ENCODE results near the gene IGF1. TPM values are rescaled to one million over a fixed set of nuclear protein-coding genes. Genes with fewer than 3 reads are reported as not detected.

The IGF1 gene
- total RNA-seq, 8 experiments from 2014 or later = 0.14 to 4.7 (median 0.76) TPM; not detected in 1

- H3K4me3 ChIP-seq = no peak overlapping the region
These were observed 69.9 kb downstream of the IGF1 start for GRCh38 chr12:102410511-102410910.

GRCh38 chr12:102408487-102409297 is 71.7 kb downstream of the IGF1 start:
- no peak overlapping the region for H3K27ac ChIP-seq
- H3K4me3 ChIP-seq = no peak overlapping the region
- H3K4me1 ChIP-seq (replicated peaks in 1 of 2) = peaks cover 5 to 9% of the 10 kb centered on the region in 2 donors
- 18 to 84% (median 56%) methylated on average over 1 to 4 of the region's 4 CpGs; no CpG with 5 or more reads in 1 of the 10 experiments for WGBS, 10 experiments
- in situ Hi-C loops (cut with MboI; ENCODE audit: low pct_unique_long_range_greater_than_20kb in 2 of 9, low sequenced_read_pairs in 9 of 9, unreplicated experiment in 9 of 9) = no loop called here
- ATAC-seq (replicated peaks in 6 of 8) = peak in 1 of 8 experiments; percentile 10

More at GRCh38 chr12:102410511-102410910, 69.9 kb downstream of the IGF1 start:
- peak in 2 of 8 experiments; percentile 63 to 73 for ATAC-seq (replicated peaks in 6 of 8)
- in situ Hi-C loops (cut with MboI; ENCODE audit: low pct_unique_long_range_greater_than_20kb in 2 of 9, low sequenced_read_pairs in 9 of 9, unreplicated experiment in 9 of 9) = no loop called here
- Histone ChIP-seq H3K27ac (no peak overlapping the region), H3K4me1 (replicated peaks in 1 of 2) (peaks cover 5 to 9% of the 10 kb centered on the region in 2 donors)

- H3K27ac ChIP-seq = no peak overlapping the region
- peaks cover 5 to 9% of the 10 kb centered on the region in 2 donors for H3K4me1 ChIP-seq (replicated peaks in 1 of 2)
- WGBS, 10 experiments = 20 to 100% (median 91%) methylated on average over 1 to 3 of the region's 3 CpGs; no CpG with 5 or more reads in 4 of the 10 experiments
- no peak overlapping the region for H3K4me3 ChIP-seq
- in situ Hi-C loops (cut with MboI; ENCODE audit: low pct_unique_long_range_greater_than_20kb in 2 of 9, low sequenced_read_pairs in 9 of 9, unreplicated experiment in 9 of 9) = no loop called here
- ATAC-seq (replicated peaks in 6 of 8) = no peak
These were observed 72.4 kb downstream of the IGF1 start for GRCh38 chr12:102407776-102408486.

GRCh38 chr12:102406033-102406584 is 74.3 kb downstream of the IGF1 start:
- H3K27ac ChIP-seq = no peak overlapping the region
- peaks cover 5 to 9% of the 10 kb centered on the region in 2 donors for H3K4me1 ChIP-seq (replicated peaks in 1 of 2)
- no peak overlapping the region for H3K4me3 ChIP-seq
- 5 to 100% (median 28%) methylated on average over 1 to 7 of the region's 7 CpGs; no CpG with 5 or more reads in 1 of the 10 experiments for WGBS, 10 experiments
- in situ Hi-C loops (cut with MboI; ENCODE audit: low pct_unique_long_range_greater_than_20kb in 2 of 9, low sequenced_read_pairs in 9 of 9, unreplicated experiment in 9 of 9) = no loop called here
- peak; percentile 64 to 98 (median 98) for ATAC-seq (replicated peaks in 6 of 8)

GRCh38 chr12:102401087-102401486 is 79.3 kb downstream of the IGF1 start:
- Histone ChIP-seq H3K4me1 (replicated peaks in 1 of 2) (peaks cover 3 to 5% of the 10 kb centered on the region in 2 donors), H3K4me3 (no peak overlapping the region), H3K27ac (no peak overlapping the region)
- ATAC-seq (replicated peaks in 6 of 8) = no peak
- WGBS, 10 experiments = 29 to 100% (median 85%) methylated on average over 1 to 2 of the region's 2 CpGs; no CpG with 5 or more reads in 2 of the 10 experiments
- in situ Hi-C loops (cut with MboI; ENCODE audit: low pct_unique_long_range_greater_than_20kb in 2 of 9, low sequenced_read_pairs in 9 of 9, unreplicated experiment in 9 of 9) = no loop called here

- no peak overlapping the region for H3K27ac ChIP-seq
- 0 to 80% (median 36%) methylated on average over 1 of the region's 1 CpG; no CpG with 5 or more reads in 1 of the 10 experiments for WGBS, 10 experiments
- no peak overlapping the region for H3K4me3 ChIP-seq
- no peaks in the 10 kb centered on the region for H3K4me1 ChIP-seq (replicated peaks in 1 of 2)
- ATAC-seq (replicated peaks in 6 of 8) = no peak
- in situ Hi-C loops (cut with MboI; ENCODE audit: low pct_unique_long_range_greater_than_20kb in 2 of 9, low sequenced_read_pairs in 9 of 9, unreplicated experiment in 9 of 9) = no loop called here
These were observed 80.7 kb downstream of the IGF1 start for GRCh38 chr12:102399653-102400052.

- 57 to 100% (median 91%) methylated on average over 1 to 2 of the region's 2 CpGs; no CpG with 5 or more reads in 4 of the 10 experiments for WGBS, 10 experiments
- in situ Hi-C loops (cut with MboI; ENCODE audit: low pct_unique_long_range_greater_than_20kb in 2 of 9, low sequenced_read_pairs in 9 of 9, unreplicated experiment in 9 of 9) = no loop called here
- ATAC-seq (replicated peaks in 6 of 8) = no peak
These were observed 84.1 kb downstream of the IGF1 start for GRCh38 chr12:102396276-102396675.

GRCh38 chr12:102394200-102394599 is 86.2 kb downstream of the IGF1 start:
- in situ Hi-C loops (cut with MboI; ENCODE audit: low pct_unique_long_range_greater_than_20kb in 2 of 9, low sequenced_read_pairs in 9 of 9, unreplicated experiment in 9 of 9) = no loop called here
- ATAC-seq (replicated peaks in 6 of 8) = no peak
- Histone ChIP-seq H3K4me1 (replicated peaks in 1 of 2) (no peaks in the 10 kb centered on the region), H3K27ac (no peak overlapping the region), H3K4me3 (no peak overlapping the region)
- 40 to 100% (median 59%) methylated on average over 1 of the region's 1 CpG; no CpG with 5 or more reads in 2 of the 10 experiments for WGBS, 10 experiments

More at GRCh38 chr12:102396276-102396675, 84.1 kb downstream of the IGF1 start:
- Histone ChIP-seq H3K4me3 (no peak overlapping the region), H3K4me1 (replicated peaks in 1 of 2) (no peaks in the 10 kb centered on the region), H3K27ac (no peak overlapping the region)

GRCh38 chr12:102390068-102390467 is 90.3 kb downstream of the IGF1 start:
- 36 to 100% (median 82%) methylated on average over 1 to 4 of the region's 4 CpGs for WGBS, 10 experiments
- Histone ChIP-seq H3K4me1 (replicated peaks in 1 of 2) (no peaks in the 10 kb centered on the region), H3K27ac (no peak overlapping the region), H3K4me3 (no peak overlapping the region)
- ATAC-seq (replicated peaks in 6 of 8) = no peak
- in situ Hi-C loops (cut with MboI; ENCODE audit: low pct_unique_long_range_greater_than_20kb in 2 of 9, low sequenced_read_pairs in 9 of 9, unreplicated experiment in 9 of 9) = no loop called here

- Histone ChIP-seq H3K27ac (no peak overlapping the region), H3K4me1 (replicated peaks in 1 of 2) (no peaks in the 10 kb centered on the region), H3K4me3 (no peak overlapping the region)
- in situ Hi-C loops (cut with MboI; ENCODE audit: low pct_unique_long_range_greater_than_20kb in 2 of 9, low sequenced_read_pairs in 9 of 9, unreplicated experiment in 9 of 9) = no loop called here
- WGBS, 10 experiments = 0 to 86% (median 19%) methylated on average over 1 of the region's 1 CpG; no CpG with 5 or more reads in 2 of the 10 experiments
- no peak for ATAC-seq (replicated peaks in 6 of 8)
These were observed 91.9 kb downstream of the IGF1 start for GRCh38 chr12:102388469-102388868.

- no peak overlapping the region for H3K27ac ChIP-seq
- in situ Hi-C loops (cut with MboI; ENCODE audit: low pct_unique_long_range_greater_than_20kb in 2 of 9, low sequenced_read_pairs in 9 of 9, unreplicated experiment in 9 of 9) = no loop called here
- ATAC-seq (replicated peaks in 6 of 8) = no peak
- H3K4me3 ChIP-seq = no peak overlapping the region
- no peaks in the 10 kb centered on the region for H3K4me1 ChIP-seq (replicated peaks in 1 of 2)
- 71 to 100% (median 83%) methylated on average over 1 of the region's 1 CpG; no CpG with 5 or more reads in 6 of the 10 experiments for WGBS, 10 experiments
These were observed 95.0 kb downstream of the IGF1 start for GRCh38 chr12:102385343-102385742.

- Histone ChIP-seq H3K27ac (no peak overlapping the region), H3K4me1 (replicated peaks in 1 of 2) (no peaks in the 10 kb centered on the region), H3K4me3 (no peak overlapping the region)
- 0 to 86% (median 14%) methylated on average over 1 to 3 of the region's 3 CpGs; no CpG with 5 or more reads in 1 of the 10 experiments for WGBS, 10 experiments
- peak in 2 of 8 experiments; percentile 35 to 62 for ATAC-seq (replicated peaks in 6 of 8)
- in situ Hi-C loops (cut with MboI; ENCODE audit: low pct_unique_long_range_greater_than_20kb in 2 of 9, low sequenced_read_pairs in 9 of 9, unreplicated experiment in 9 of 9) = no loop called here
These were observed 100.8 kb downstream of the IGF1 start for GRCh38 chr12:102379346-102380162.

All from motor neuron (in vitro differentiated cells).